H9 (cell line): ENCODE data around the gene UBXN10. TPM values are rescaled to one million over a fixed set of nuclear protein-coding genes. Genes with fewer than 3 reads are reported as not detected.

ENCODE experiments used
- DNase-seq: peaks from one replicate; pipeline ENCODE4 v3.0.0-alpha.2; 2017
- H2AFZ ChIP-seq: one replicate; pipeline ENCODE4 v1.6.1; 2013; ENCODE audit warnings: mild to moderate bottlenecking, low read length, control low read depth, moderate library complexity
- H2AK5ac ChIP-seq: 2 replicates; pipeline ENCODE4 v1.6.1; 2013; ENCODE audit warnings: low read length, control low read depth, mixed read lengths; ENCODE audit not compliant: insufficient read length
- H2BK120ac ChIP-seq: one replicate; pipeline ENCODE4 v1.6.1; 2013; ENCODE audit warnings: low read depth, mild to moderate bottlenecking, low read length, control low read depth, inconsistent platforms; ENCODE audit not compliant: poor library complexity, severe bottlenecking
- H2BK12ac ChIP-seq: 2 replicates; pipeline ENCODE4 v1.6.1; 2013; ENCODE audit warnings: low read length, control low read depth, mixed read lengths, low read depth; ENCODE audit not compliant: insufficient read length
- H2BK15ac ChIP-seq: 2 replicates; pipeline ENCODE4 v1.6.1; 2013; ENCODE audit warnings: low read depth, low read length, control low read depth
- H2BK20ac ChIP-seq: one replicate; pipeline ENCODE4 v1.6.1; 2013; ENCODE audit warnings: low read depth, mild to moderate bottlenecking, low read length, control low read depth, inconsistent platforms; ENCODE audit not compliant: poor library complexity, severe bottlenecking
- H2BK5ac ChIP-seq: 2 replicates; pipeline ENCODE4 v1.6.1; 2013; ENCODE audit warnings: low read length, control low read depth, mixed read lengths; ENCODE audit not compliant: insufficient read length
- H3K14ac ChIP-seq: 2 replicates; pipeline ENCODE4 v1.6.1; 2013; ENCODE audit warnings: low read length, control low read depth; ENCODE audit not compliant: insufficient read depth
- H3K18ac ChIP-seq: 2 replicates; pipeline ENCODE4 v1.6.1; 2013; ENCODE audit warnings: low read depth, mild to moderate bottlenecking, mixed read lengths, low read length, control low read depth; ENCODE audit not compliant: insufficient read length
- H3K23ac ChIP-seq: 2 replicates; pipeline ENCODE4 v1.6.1; 2013; ENCODE audit warnings: low read length, control low read depth, mixed read lengths, low read depth; ENCODE audit not compliant: insufficient read length
- H3K23me2 ChIP-seq: 2 replicates; pipeline ENCODE4 v1.6.1; 2013; ENCODE audit warnings: low read depth, mild to moderate bottlenecking, mixed read lengths, low read length, control low read depth; ENCODE audit not compliant: insufficient read length, poor library complexity, severe bottlenecking
- H3K27ac ChIP-seq: 2 replicates; pipeline ENCODE4 v1.5.1; 2013; ENCODE audit warnings: low read length, control low read depth, mixed read lengths, low read depth; ENCODE audit not compliant: insufficient read length
- H3K27me3 ChIP-seq: 2 replicates; pipeline ENCODE4 v1.6.1; 2013; ENCODE audit warnings: low read length, control low read depth, inconsistent platforms; ENCODE audit not compliant: insufficient read depth
- H3K4ac ChIP-seq: 2 replicates; pipeline ENCODE4 v1.6.1; 2013; ENCODE audit warnings: low read depth, mild to moderate bottlenecking, control low read depth, inconsistent platforms, low read length, moderate library complexity
- H3K4me1 ChIP-seq: 2 replicates; pipeline ENCODE4 v1.6.1; 2013; ENCODE audit warnings: low read length, control low read depth, inconsistent platforms; ENCODE audit not compliant: insufficient read depth
- H3K4me2 ChIP-seq: 2 replicates; pipeline ENCODE4 v1.6.1; 2013; ENCODE audit warnings: low read length, control low read depth, mixed read lengths; ENCODE audit not compliant: insufficient read length, insufficient read depth
- H3K56ac ChIP-seq: 2 replicates; pipeline ENCODE4 v1.6.1; 2013; ENCODE audit warnings: low read depth, mild to moderate bottlenecking, mixed read lengths, low read length, control low read depth; ENCODE audit not compliant: insufficient read length
- H3K79me1 ChIP-seq: 2 replicates; pipeline ENCODE4 v1.6.1; 2013; ENCODE audit warnings: low read depth, mild to moderate bottlenecking, moderate library complexity, low read length, control low read depth, inconsistent platforms; ENCODE audit not compliant: insufficient read depth, poor library complexity, severe bottlenecking
- H3K79me2 ChIP-seq: 2 replicates; pipeline ENCODE4 v1.6.1; 2013; ENCODE audit warnings: low read length, control low read depth, inconsistent platforms; ENCODE audit not compliant: insufficient read depth
- H3K9ac ChIP-seq: 2 replicates; pipeline ENCODE4 v1.6.1; 2013; ENCODE audit warnings: low read length, control low read depth, mixed read lengths; ENCODE audit not compliant: insufficient read length; ENCODE audit errors: extremely low read depth
- H3K9me3 ChIP-seq: one replicate; pipeline ENCODE4 v1.6.1; 2013; ENCODE audit warnings: low read depth, low read length, inconsistent platforms; ENCODE audit not compliant: control insufficient read depth
- H3T11ph ChIP-seq: one replicate; pipeline ENCODE4 v1.6.1; 2013; ENCODE audit warnings: mild to moderate bottlenecking, low read length, control low read depth, inconsistent platforms
- H4K20me1 ChIP-seq: one replicate; pipeline ENCODE4 v1.6.1; 2013; ENCODE audit not compliant: control insufficient read depth, insufficient read length, insufficient read depth
- H4K5ac ChIP-seq: 2 replicates; pipeline ENCODE4 v1.6.1; 2013; ENCODE audit warnings: low read depth, mild to moderate bottlenecking, mixed read lengths, low read length, control low read depth; ENCODE audit not compliant: insufficient read length
- H4K8ac ChIP-seq: replicated peaks from 2 replicates; pipeline ENCODE4 v1.6.1; 2013; ENCODE audit warnings: low read length, control low read depth, mixed read lengths, low read depth; ENCODE audit not compliant: insufficient read length
- H4K91ac ChIP-seq: 2 replicates; pipeline ENCODE4 v1.6.1; 2013; ENCODE audit warnings: low read depth, mild to moderate bottlenecking, moderate library complexity, mixed read lengths, low read length, control low read depth; ENCODE audit not compliant: insufficient read length
- H3K27ac Mint-ChIP-seq, 3 experiments: 2 replicates in 2 of 3; 3 replicates in 1 of 3; pipeline ENCODE4 v1.8.0; 2020 to 2021; ENCODE audit warnings: mixed read lengths in 3 of 3, mild to moderate bottlenecking in 1 of 3, moderate library complexity in 1 of 3
- H3K27me3 Mint-ChIP-seq: 2 replicates; pipeline ENCODE4 v1.8.0; 2021; ENCODE audit warnings: low read depth, mild to moderate bottlenecking, moderate library complexity, mixed read lengths
- H3K36me3 Mint-ChIP-seq, 3 experiments: 2 replicates in 2 of 3; 3 replicates in 1 of 3; pipeline ENCODE4 v1.8.0; 2020 to 2021; ENCODE audit warnings: low read depth in 3 of 3, mixed read lengths in 3 of 3; ENCODE audit not compliant: insufficient read depth in 1 of 3
- H3K4me1 Mint-ChIP-seq, 2 experiments: 2 replicates each; pipeline ENCODE4 v1.8.0; 2020; ENCODE audit warnings: mixed read lengths in 2 of 2
- H3K4me3 Mint-ChIP-seq, 2 experiments: 2 replicates in 1 of 2; 3 replicates in 1 of 2; pipeline ENCODE4 v1.8.0; 2020 to 2021; ENCODE audit warnings: mild to moderate bottlenecking in 2 of 2, mixed read lengths in 2 of 2, moderate library complexity in 1 of 2
- H3K9me3 Mint-ChIP-seq, 2 experiments: 2 replicates in 1 of 2; 3 replicates in 1 of 2; pipeline ENCODE4 v1.8.0; 2020; ENCODE audit warnings: mild to moderate bottlenecking in 2 of 2, mixed read lengths in 2 of 2, moderate library complexity in 1 of 2
- CTCF ChIP-seq: fragments of 200-600 bp; sonication (generic); conservative IDR thresholded peaks from 3 replicates; pipeline ENCODE4 v1.8.0; 2021; ENCODE audit warnings: antibody characterized with exemption, mild to moderate bottlenecking
- WGBS: extraction: QIAGEN DNeasy Blood & Tissue Kit; methylation state at CpG from one replicate; pipeline ENCODE4 v1.1.7; 2013; ENCODE audit warnings: missing lambda C conversion rate, low lambda C conversion rate, mixed read lengths; ENCODE audit not compliant: insufficient read length; ENCODE audit errors: extremely low coverage; 5-methylcytosine and 5-hydroxymethylcytosine counted together
- total RNA-seq: library from RNA; stranded (reverse); gene quantifications from 2 replicates; pipeline ENCODE4 v1.2.1, GENCODE V29; 2021

The UBXN10 gene
- total RNA-seq, 1 experiment from 2014 or later = 0.59 TPM

DNA sequence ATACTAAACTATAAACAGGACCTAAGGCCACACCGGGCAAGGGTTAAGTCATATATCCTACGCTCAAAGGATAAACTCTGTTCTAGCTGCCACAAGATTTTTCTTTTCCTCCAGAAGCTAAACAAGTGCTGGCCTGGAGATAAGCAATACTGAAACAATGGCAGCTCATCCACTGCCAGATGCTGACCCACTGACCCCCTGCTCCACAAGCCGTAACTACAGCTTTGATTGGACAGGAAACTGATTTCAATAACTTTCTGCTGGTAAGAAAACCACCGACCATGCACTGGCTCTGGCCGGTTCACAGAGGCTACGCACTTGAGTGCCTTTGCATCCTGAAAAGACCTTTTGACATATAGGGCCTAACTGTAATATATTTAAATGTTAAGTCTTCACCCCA lies 51.8 kb downstream of the UBXN10 start:
- no peak overlapping the region for H3K4ac ChIP-seq
- no CpG with 5 or more reads among the region's 6 CpGs for WGBS
- no peaks in the 10 kb centered on the region for H3K79me1 ChIP-seq
- H3T11ph ChIP-seq = no peak overlapping the region
- H3K23me2 ChIP-seq = no peaks in the 10 kb centered on the region
- H3K9me3 ChIP-seq = no peaks in the 10 kb centered on the region
- no peak overlapping the region for H3K18ac ChIP-seq
- H2BK20ac ChIP-seq = no peak overlapping the region
- no peaks in the 10 kb centered on the region for H3K4me1 ChIP-seq
- Mint-ChIP-seq H3K27ac (no peak overlapping the region), H3K4me3 (no peak overlapping the region), H3K4me1 (peaks cover 5 to 10% of the 10 kb centered on the region in 2 experiments; a peak in 3 of 4 replicates), H3K27me3 (peaks cover 46% of the 10 kb centered on the region), H3K36me3 (no peaks in the 10 kb centered on the region), H3K9me3 (no peaks in the 10 kb centered on the region)
- no peak overlapping the region for H3K9ac ChIP-seq
- no peaks in the 10 kb centered on the region for H3K79me2 ChIP-seq
- no peak overlapping the region for H2BK12ac ChIP-seq
- no peak for TF ChIP-seq CTCF
- H2BK15ac ChIP-seq = no peak overlapping the region
- no peaks in the 10 kb centered on the region for H4K20me1 ChIP-seq
- no peak overlapping the region for H4K8ac ChIP-seq
- no peak overlapping the region for H2BK5ac ChIP-seq
- H3K4me2 ChIP-seq = no peak overlapping the region
- no peaks in the 10 kb centered on the region for H3K27me3 ChIP-seq
- no peak overlapping the region for H4K91ac ChIP-seq
- DNase-seq = no peak
- no peak overlapping the region for H4K5ac ChIP-seq
- H3K27ac ChIP-seq = no peak overlapping the region
- H3K14ac ChIP-seq = no peak overlapping the region
- no peak overlapping the region for H2BK120ac ChIP-seq
- no peak overlapping the region for H2AK5ac ChIP-seq
- H3K56ac ChIP-seq = no peak overlapping the region
- no peak overlapping the region for H3K23ac ChIP-seq
- no peak overlapping the region for H2AFZ ChIP-seq
